A549 (cell line): ENCODE data around the gene DAPL1. TPM values are rescaled to one million over a fixed set of nuclear protein-coding genes. Genes with fewer than 3 reads are reported as not detected.

Experiments
- ATAC-seq, 2 experiments: fragments of 200-7000 bp in 1 of 2; fragments of >200 bp in 1 of 2; cut with Nextera tagmentation in 1 of 2; cut with Tn5 transposase in 1 of 2; 3 replicates each; pipeline versions ENCODE4 v1.8.0 to v1.9.1; 2018 to 2020; ENCODE audit warnings: mild to moderate bottlenecking in 1 of 2, moderate library complexity in 1 of 2
- CTCF ChIA-PET: fragments of 300-600 bp; sonication (Branson Sonifier 250); formaldehyde crosslinking; extraction: SDS; loops from one replicate; lab custom pipeline; 2021; ENCODE audit warnings: antibody characterized with exemption, inconsistent platforms; lab: Yijun Ruan, JAX
- POLR2A ChIA-PET: fragments of 350-600 bp; formaldehyde crosslinking; extraction: SDS; loops from one replicate; lab custom pipeline; 2021; ENCODE audit warnings: antibody characterized with exemption, inconsistent platforms; lab: Yijun Ruan, JAX
- DNase-seq, 2 experiments: peaks; one replicate each; pipeline versions ENCODE4 v3.0.0 to v3.0.0-alpha.2; 2011 to 2016; ENCODE audit warnings: low read depth in 1 of 2, low spot score in 1 of 2
- FAIRE-seq: peaks from 2 replicates; lab custom pipeline; 2011; peaks lifted over from hg19 to GRCh38; lab: Jason Lieb, UNC
- H3K27ac ChIP-seq, 2 experiments: fragments of >200 bp; sonication (Bioruptor Twin); formaldehyde crosslinking; 3 replicates each; pipeline ENCODE4 v1.5.1; 2016 to 2017
- H3K4me1 ChIP-seq: fragments of >200 bp; sonication (Bioruptor Twin); formaldehyde crosslinking; 3 replicates; pipeline ENCODE4 v1.6.1; 2016
- H3K4me2 ChIP-seq: fragments of >200 bp; sonication (Bioruptor Twin); formaldehyde crosslinking; 3 replicates; pipeline ENCODE4 v1.6.1; 2016
- H3K4me3 ChIP-seq: fragments of >200 bp; sonication (Bioruptor Twin); formaldehyde crosslinking; 3 replicates; pipeline ENCODE4 v1.5.1; 2016
- H3K9me3 ChIP-seq: fragments of >200 bp; sonication (Bioruptor Twin); formaldehyde crosslinking; 3 replicates; pipeline ENCODE4 v1.6.1; 2016
- ATOH8 ChIP-seq: fragments of 250-450 bp; sonication (Bioruptor Pico); IDR thresholded peaks from 2 replicates; pipeline ENCODE4 v1.5.0; 2020; ENCODE audit warnings: low read depth, mild to moderate bottlenecking, moderate library complexity
- CBX8 ChIP-seq: fragments of 200-600 bp; sonication (generic); IDR thresholded peaks from 2 replicates; pipeline ENCODE4 v1.6.1; 2016
- CEBPB ChIP-seq, 2 experiments: fragments of >200 bp in 1 of 2; sonication (Bioruptor Twin) in 1 of 2; formaldehyde crosslinking in 1 of 2; IDR thresholded peaks; 2 replicates each; pipeline ENCODE4 v1.6.1; 2012 to 2016
- CHD2 ChIP-seq: fragments of 150-350 bp; IDR thresholded peaks from 2 replicates; pipeline ENCODE4 v1.6.1; 2014; ENCODE audit warnings: low read length; ENCODE audit not compliant: partially characterized antibody
- E2F6 ChIP-seq: IDR thresholded peaks from 2 replicates; pipeline ENCODE4 v1.6.1; 2012; ENCODE audit warnings: low read depth, borderline replicate concordance
- ESRRA ChIP-seq: fragments of 150-350 bp; IDR thresholded peaks from 2 replicates; pipeline ENCODE4 v1.6.1; 2014; ENCODE audit warnings: mild to moderate bottlenecking, low read length, borderline replicate concordance
- FOSL2 ChIP-seq, 2 experiments: fragments of 450-650 bp in 1 of 2; fragments of >200 bp in 1 of 2; sonication (Bioruptor Twin) in 1 of 2; formaldehyde crosslinking; IDR thresholded peaks; 2 replicates each; pipeline versions ENCODE4 v1.5.0 to v1.6.1; 2016 to 2020; ENCODE audit warnings: mild to moderate bottlenecking in 1 of 2, moderate library complexity in 1 of 2
- GATA3 ChIP-seq: IDR thresholded peaks from 2 replicates; pipeline ENCODE4 v1.6.1; 2012; ENCODE audit warnings: borderline replicate concordance
- HDAC2 ChIP-seq: fragments of 200-600 bp; sonication (generic); IDR thresholded peaks from 2 replicates; pipeline ENCODE4 v1.6.1; 2016
- HEYL ChIP-seq: fragments of 250-450 bp; sonication (Bioruptor Pico); IDR thresholded peaks from 2 replicates; pipeline ENCODE4 v1.8.0; 2021; ENCODE audit warnings: mild to moderate bottlenecking, moderate library complexity
- HOXA7 ChIP-seq: fragments of 250-450 bp; sonication (Bioruptor Pico); IDR thresholded peaks from 2 replicates; pipeline ENCODE4 v1.5.0; 2020; ENCODE audit warnings: mild to moderate bottlenecking, moderate library complexity
- HOXB5 ChIP-seq: fragments of 250-450 bp; sonication (Bioruptor Pico); IDR thresholded peaks from 2 replicates; pipeline ENCODE4 v1.5.0; 2020; ENCODE audit warnings: mild to moderate bottlenecking, moderate library complexity
- JUNB ChIP-seq: fragments of >200 bp; sonication (Bioruptor Twin); formaldehyde crosslinking; IDR thresholded peaks from 2 replicates; pipeline ENCODE4 v1.6.1; 2016
- KDM5A ChIP-seq: fragments of 200-600 bp; sonication (generic); IDR thresholded peaks from 2 replicates; pipeline ENCODE4 v1.6.1; 2016; ENCODE audit warnings: antibody characterized with exemption, mild to moderate bottlenecking
- MAFK ChIP-seq: fragments of 450-650 bp; IDR thresholded peaks from 2 replicates; pipeline ENCODE4 v1.6.1; 2014; ENCODE audit not compliant: partially characterized antibody
- MAX ChIP-seq: IDR thresholded peaks from 2 replicates; pipeline ENCODE4 v1.6.1; 2012
- MYC ChIP-seq: IDR thresholded peaks from 2 replicates; pipeline ENCODE4 v1.6.1; 2012; ENCODE audit warnings: mild to moderate bottlenecking, inconsistent platforms, low read length, improper control_type of control experiment, borderline replicate concordance
- NR3C1 ChIP-seq: fragments of >200 bp; sonication (Bioruptor Twin); formaldehyde crosslinking; IDR thresholded peaks from 3 replicates; pipeline ENCODE4 v1.6.1; 2017
- PBX3 ChIP-seq: IDR thresholded peaks from 2 replicates; pipeline ENCODE4 v1.6.1; 2012
- POLR2AphosphoS2 ChIP-seq: conservative IDR thresholded peaks from 2 replicates; pipeline ENCODE4 v1.6.1; 2012; ENCODE audit warnings: low read length, improper control_type of control experiment, inconsistent platforms
- RARB ChIP-seq: fragments of 250-450 bp; sonication (Bioruptor Pico); IDR thresholded peaks from 2 replicates; pipeline ENCODE4 v1.8.0; 2021; ENCODE audit warnings: mild to moderate bottlenecking, moderate library complexity
- RFX5 ChIP-seq: fragments of 450-650 bp; IDR thresholded peaks from 2 replicates; pipeline ENCODE4 v1.7.1; 2014; ENCODE audit warnings: antibody characterized with exemption, mild to moderate bottlenecking, moderate library complexity
- SREBF2 ChIP-seq: fragments of 450-650 bp; IDR thresholded peaks from 2 replicates; pipeline ENCODE4 v1.6.1; 2014; ENCODE audit warnings: mild to moderate bottlenecking, moderate library complexity
- ZC3H11A ChIP-seq: fragments of 450-650 bp; IDR thresholded peaks from 2 replicates; pipeline ENCODE4 v1.6.1; 2014; ENCODE audit warnings: antibody characterized with exemption, mild to moderate bottlenecking
- ZNF302 ChIP-seq: fragments of 250-450 bp; sonication (Bioruptor Pico); IDR thresholded peaks from 2 replicates; pipeline ENCODE4 v1.9.0; 2021; ENCODE audit warnings: inconsistent platforms, mild to moderate bottlenecking, moderate library complexity
- ZSCAN20 ChIP-seq: fragments of 250-450 bp; sonication (Bioruptor Pico); IDR thresholded peaks from 2 replicates; pipeline ENCODE4 v1.8.0; 2022; ENCODE audit warnings: mild to moderate bottlenecking, moderate library complexity
- WGBS: methylation state at CpG from one replicate; pipeline ENCODE4 v1.1.6; 2017; ENCODE audit errors: missing lambda C conversion rate; 5-methylcytosine and 5-hydroxymethylcytosine counted together
- polyA plus RNA-seq, 4 experiments: library from polyadenylated mRNA; depleted of rRNA in 3 of 4; stranded (reverse); fragments of >200 nt; fragmentation: RNase III in 1 of 4; extraction: RNeasy Plus Mini Kit Qiagen cat#74134 plus additional on column Dnase treatment in 1 of 4; gene quantifications; 2 replicates in 3 of 4; 3 replicates in 1 of 4; pipeline ENCODE4 v1.2.3, GENCODE V29; 2011 to 2017

DAPL1 gene
- polyA plus RNA-seq, 2 of the 4 experiments (the other 2 are of a cell fraction), result not detected

GRCh38 chr2:158778243-158778642 lies 16.9 kb upstream of the DAPL1 start:
- no peak overlapping the region for H3K4me2 ChIP-seq
- TF ChIP-seq CBX8 (no peak), HDAC2 (no peak), SREBF2 (no peak), NR3C1 (no peak)
- TF ChIP-seq, all 56 proteins: peak for 0
- CTCF ChIA-PET, result no interaction called here
- Histone ChIP-seq H3K4me3 (no peak overlapping the region), H3K4me1 (0 out of 3 replicates have a peak, but pooled peaks cover 5% of the 10 kb centered on the region), H3K9me3 (no peaks in the 10 kb centered on the region), H3K27ac (no peak overlapping the region)
- no peak for ATAC-seq
- FAIRE-seq, result no peak
- POLR2A ChIA-PET, result no interaction called here
- DNase-seq, result no peak
- WGBS, result 42% methylated on average over 2 of the region's 2 CpGs

- WGBS, result 92% methylated on average over 1 of the region's 1 CpG
- Histone ChIP-seq H3K4me2 (no peak overlapping the region), H3K4me3 (no peak overlapping the region), H3K27ac (no peak overlapping the region), H3K4me1 (0 out of 3 replicates have a peak, but pooled peaks cover 5% of the 10 kb centered on the region), H3K9me3 (no peaks in the 10 kb centered on the region)
- ATAC-seq (no peak), DNase-seq (no peak), FAIRE-seq (no peak)
- ChIA-PET POLR2A (no interaction called here), CTCF (no interaction called here)
- no peak for TF ChIP-seq RFX5
Measured at GRCh38 chr2:158779621-158780020, 15.5 kb upstream of the DAPL1 start.

GRCh38 chr2:158781353-158781961 lies 13.7 kb upstream of the DAPL1 start:
- ATAC-seq (no peak), FAIRE-seq (no peak), DNase-seq (peak in 1 of 2 experiments; percentile 37)
- POLR2A ChIA-PET, result no interaction called here
- Histone ChIP-seq H3K4me1 (0 out of 3 replicates have a peak, but pooled peaks cover 5% of the 10 kb centered on the region), H3K9me3 (no peaks in the 10 kb centered on the region), H3K4me3 (no peak overlapping the region), H3K4me2 (no peak overlapping the region), H3K27ac (no peak overlapping the region)
- WGBS, result 57% methylated on average over 4 of the region's 4 CpGs
- CTCF ChIA-PET, result no interaction called here
- TF ChIP-seq MAFK, result peak; percentile 87
- no peak for TF ChIP-seq CEBPB (IDR thresholded peaks at IDR 0.05)
- no peak for TF ChIP-seq ZNF302 (CRISPR knock-in tag)
- no peak for TF ChIP-seq HOXA7 (CRISPR knock-in tag)
- TF ChIP-seq FOSL2 (IDR thresholded peaks at IDR 0.05), result no peak
- TF ChIP-seq FOSL2 (CRISPR knock-in tag; IDR thresholded peaks at IDR 0.05), result no peak
- no peak for TF ChIP-seq GATA3
- no peak for TF ChIP-seq ATOH8

GRCh38 chr2:158782136-158782535 lies 13.0 kb upstream of the DAPL1 start:
- POLR2A ChIA-PET, result no interaction called here
- no peaks in the 10 kb centered on the region for H3K9me3 ChIP-seq
- H3K4me1 ChIP-seq, result 0 out of 3 replicates have a peak, but pooled peaks cover 5% of the 10 kb centered on the region
- H3K4me2 ChIP-seq, result no peak overlapping the region
- TF ChIP-seq ZC3H11A, result no peak
- TF ChIP-seq HOXB5, result no peak
- TF ChIP-seq ESRRA, result no peak
- TF ChIP-seq ZNF302 (CRISPR knock-in tag), result no peak
- no peak for TF ChIP-seq PBX3
- TF ChIP-seq HOXA7 (CRISPR knock-in tag), result no peak
- no peak for TF ChIP-seq MAX
- TF ChIP-seq CHD2, result no peak
- TF ChIP-seq ATOH8, result no peak
- TF ChIP-seq ZSCAN20 (CRISPR knock-in tag), result no peak
- TF ChIP-seq HDAC2, result no peak
- no peak for TF ChIP-seq JUNB
- TF ChIP-seq HEYL (CRISPR knock-in tag), result no peak
- no peak for TF ChIP-seq E2F6
- no peak for TF ChIP-seq MYC
- TF ChIP-seq KDM5A, result no peak
- no peak for TF ChIP-seq RARB (CRISPR knock-in tag)
- no peak for TF ChIP-seq POLR2AphosphoS2
- TF ChIP-seq, all 56 proteins: peak for 0
- no peak for ATAC-seq
- Histone ChIP-seq H3K27ac (no peak overlapping the region), H3K4me3 (no peak overlapping the region)
- WGBS, result 93% methylated on average over 11 of the region's 11 CpGs
- CTCF ChIA-PET, result interaction anchor here (1.1 kb wide), 1 partner anchor 36 kb away, joined by 3 read pairs; no protein-coding TSS in a partner anchor
- no peak for DNase-seq
- FAIRE-seq, result no peak
